Mucosa of descending colon (tissue), 3 donors: ENCODE measurements around the gene OR2AG1. TPM values are rescaled to one million over a fixed set of nuclear protein-coding genes. Genes with fewer than 3 reads are reported as not detected.

Experiments
- ATAC-seq: fragments of 200-7000 bp; cut with Tn5 transposase; one replicate; pipeline ENCODE4 v1.9.1; 2020; ENCODE audit warnings: mild to moderate bottlenecking, moderate library complexity
- DNase-seq, 3 donors: peaks; one replicate each; pipeline ENCODE4 v3.0.0-alpha.2; 2020
- H3K36me3 ChIP-seq: fragments of 200-600 bp; one replicate; pipeline ENCODE4 v1.8.0; 2021; ENCODE audit warnings: low read depth, mild to moderate bottlenecking
- H3K4me1 ChIP-seq: fragments of 200-600 bp; one replicate; pipeline ENCODE4 v1.8.0; 2021; ENCODE audit warnings: low read depth, mild to moderate bottlenecking
- H3K4me3 ChIP-seq: fragments of 200-600 bp; one replicate; pipeline ENCODE4 v1.8.0; 2021; ENCODE audit warnings: mild to moderate bottlenecking
- H3K9me3 ChIP-seq: fragments of 200-600 bp; one replicate; pipeline ENCODE4 v1.8.0; 2021; ENCODE audit warnings: mild to moderate bottlenecking
- intact Hi-C, 2 donors: fragments of 100-400 bp; cut with DNase I in 1 of 2; cut with micrococcal nuclease in 1 of 2; formaldehyde crosslinking; loops; one replicate each; pipeline versions ENCODE4 v1.11.0 to v1.11.1; 2022; cut with DNase I, micrococcal nuclease
- total RNA-seq, 3 donors: library from RNA; stranded (reverse); fragmentation: NEBNext Ultra II Directional in 2 of 3; extraction: Animal tissue kit (Norgen Biotek cat#: 25700) in 2 of 3; gene quantifications; one replicate each; pipeline versions ENCODE4 v1.2.1 to v1.2.4, GENCODE V29; 2021 to 2023
- TF ChIP-seq, protein P1 (sequence below): fragments of 200-600 bp; IDR thresholded peaks from one replicate; pipeline ENCODE4 v1.8.0; 2022; ENCODE audit warnings: antibody characterized with exemption, mild to moderate bottlenecking
- donor health status: DM: no; HTN: no; CAD: no; lungs with moderate emphysema.
- donor health status: DM: no; HTN: no; CAD: no.
- donor health status: DM: no; HTN: yes; CAD: no.

Gene OR2AG1
- total RNA-seq, 3 donors from 2014 or later = not detected

GRCh38 chr11:6757373-6757967 is 25.4 kb upstream of the OR2AG1 start:
- ATAC-seq = peak; percentile 74
- no peaks in the 10 kb centered on the region for H3K9me3 ChIP-seq
- H3K4me3 ChIP-seq = no peak overlapping the region
- DNase-seq = peak in 2 of 3 donors; percentile 30 to 78
- TF ChIP-seq, protein P1, sequence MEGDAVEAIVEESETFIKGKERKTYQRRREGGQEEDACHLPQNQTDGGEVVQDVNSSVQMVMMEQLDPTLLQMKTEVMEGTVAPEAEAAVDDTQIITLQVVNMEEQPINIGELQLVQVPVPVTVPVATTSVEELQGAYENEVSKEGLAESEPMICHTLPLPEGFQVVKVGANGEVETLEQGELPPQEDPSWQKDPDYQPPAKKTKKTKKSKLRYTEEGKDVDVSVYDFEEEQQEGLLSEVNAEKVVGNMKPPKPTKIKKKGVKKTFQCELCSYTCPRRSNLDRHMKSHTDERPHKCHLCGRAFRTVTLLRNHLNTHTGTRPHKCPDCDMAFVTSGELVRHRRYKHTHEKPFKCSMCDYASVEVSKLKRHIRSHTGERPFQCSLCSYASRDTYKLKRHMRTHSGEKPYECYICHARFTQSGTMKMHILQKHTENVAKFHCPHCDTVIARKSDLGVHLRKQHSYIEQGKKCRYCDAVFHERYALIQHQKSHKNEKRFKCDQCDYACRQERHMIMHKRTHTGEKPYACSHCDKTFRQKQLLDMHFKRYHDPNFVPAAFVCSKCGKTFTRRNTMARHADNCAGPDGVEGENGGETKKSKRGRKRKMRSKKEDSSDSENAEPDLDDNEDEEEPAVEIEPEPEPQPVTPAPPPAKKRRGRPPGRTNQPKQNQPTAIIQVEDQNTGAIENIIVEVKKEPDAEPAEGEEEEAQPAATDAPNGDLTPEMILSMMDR = peak; percentile 18
- H3K4me1 ChIP-seq = no peaks in the 10 kb centered on the region
- intact Hi-C loops = no loop called here
- no peaks in the 10 kb centered on the region for H3K36me3 ChIP-seq

DNA sequence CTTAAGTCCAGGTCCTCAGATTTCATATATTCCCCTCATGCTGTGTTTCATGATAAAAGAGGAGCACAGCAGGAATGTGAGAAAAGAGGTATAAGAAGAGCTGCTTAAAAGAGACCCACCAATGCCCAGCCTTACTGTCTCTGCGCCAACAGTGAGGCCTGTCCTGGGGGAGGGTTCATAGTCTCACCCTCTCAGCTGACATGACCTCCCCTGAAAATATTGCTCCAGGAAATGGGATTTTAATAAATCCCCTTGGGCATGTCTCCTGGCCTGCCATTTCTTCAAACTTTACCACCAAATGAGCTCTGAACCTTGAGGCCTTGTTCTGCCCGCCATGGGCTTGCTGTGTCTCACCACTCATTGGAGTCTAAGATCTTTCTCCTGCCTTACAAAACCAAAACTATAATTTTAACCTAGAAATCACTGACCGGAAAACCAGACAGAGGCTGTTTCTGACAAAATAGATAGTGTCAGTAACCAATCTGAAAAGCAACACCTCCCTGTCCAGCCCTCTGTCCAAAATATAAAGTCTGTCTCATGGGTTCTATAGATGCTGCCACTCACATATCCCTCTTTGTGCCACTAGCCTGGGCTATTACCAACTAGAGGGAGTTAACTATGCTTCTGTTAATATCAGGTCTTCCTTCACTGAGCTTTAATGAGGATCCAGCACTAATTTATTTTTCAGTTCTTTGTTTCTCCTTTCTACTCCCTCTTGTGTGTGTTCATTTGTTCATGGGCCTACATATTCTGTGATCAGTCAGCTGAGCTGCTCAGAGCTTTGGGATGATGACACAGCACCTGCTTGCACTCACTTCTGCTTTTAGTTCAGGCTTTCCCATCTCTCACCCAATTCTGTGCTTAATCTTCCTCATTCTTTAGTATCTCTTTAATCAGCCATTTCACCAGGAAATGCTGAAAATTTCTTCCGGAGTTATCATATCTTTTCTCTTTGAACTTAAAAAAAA is 10.6 kb upstream of the OR2AG1 start, which contains the start of gene OR2AG2:
TSS of gene OR2AG2 (minus strand) at position 51 of the 968 bp plus-strand sequence. CDS start 3,019 bp downstream, outside the sequence.
- intact Hi-C loops = no loop called here
- peak in 1 of 3 donors; percentile 13 for DNase-seq
- peak; percentile 51 for ATAC-seq
- TF ChIP-seq, protein P1 = no peak
- no peaks in the 10 kb centered on the region for H3K4me1 ChIP-seq
- no peak within 1 kb of the TSS for H3K4me3 ChIP-seq
- no peaks in the 10 kb centered on the region for H3K9me3 ChIP-seq
- H3K36me3 ChIP-seq = no peaks in the 10 kb centered on the region

DNA sequence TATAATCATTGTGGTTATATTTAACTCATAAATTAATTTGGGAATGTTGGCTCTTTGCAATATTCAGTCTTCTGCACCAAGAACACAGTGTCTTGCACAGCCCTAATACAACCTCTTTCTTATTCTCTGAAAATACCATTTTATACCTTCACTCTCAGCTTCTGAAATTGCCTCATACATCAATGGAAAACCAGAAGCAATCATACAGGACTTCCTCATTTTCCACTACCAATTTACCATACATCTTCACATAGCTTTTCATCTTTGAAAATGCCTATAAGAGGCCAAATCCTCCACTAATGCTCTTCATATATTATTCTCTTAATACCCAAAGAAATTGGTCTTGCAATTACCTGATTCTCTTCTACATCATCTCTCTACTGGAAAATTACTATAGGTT is 4.3 kb upstream of the OR2AG1 start:
- DNase-seq (no peak), ATAC-seq (no peak)
- no peaks in the 10 kb centered on the region for H3K4me1 ChIP-seq
- no peaks in the 10 kb centered on the region for H3K9me3 ChIP-seq
- TF ChIP-seq, protein P1 = no peak
- intact Hi-C loops = no loop called here
- H3K36me3 ChIP-seq = no peaks in the 10 kb centered on the region
- no peak overlapping the region for H3K4me3 ChIP-seq

DNA sequence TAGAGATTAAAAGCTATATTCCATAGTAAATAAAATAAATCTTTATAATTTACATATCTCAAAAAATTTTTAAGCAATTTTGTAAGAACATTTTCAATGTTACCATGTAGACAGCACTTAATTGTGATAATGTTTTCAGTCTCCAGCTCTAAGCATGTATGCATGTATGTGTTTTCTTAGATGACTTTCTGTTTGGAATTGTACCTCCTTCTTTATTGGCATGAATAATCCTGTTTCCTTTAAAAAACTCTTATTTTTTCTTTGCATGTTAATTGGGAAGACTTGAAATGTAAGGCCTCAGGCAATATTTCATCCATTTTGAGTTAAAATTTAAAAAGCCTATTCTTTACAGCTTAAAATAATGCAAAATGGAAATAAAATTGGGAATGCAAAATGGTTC is 2.0 kb upstream of the OR2AG1 start:
- no peak for ATAC-seq
- DNase-seq = no peak
- TF ChIP-seq, protein P1 = no peak
- H3K9me3 ChIP-seq = no peaks in the 10 kb centered on the region
- intact Hi-C loops = no loop called here
- H3K4me3 ChIP-seq = no peak overlapping the region
- no peaks in the 10 kb centered on the region for H3K4me1 ChIP-seq
- H3K36me3 ChIP-seq = no peaks in the 10 kb centered on the region

GRCh38 chr11:6790546-6790945 is 7.7 kb downstream of the OR2AG1 start:
- Histone ChIP-seq H3K9me3 (no peaks in the 10 kb centered on the region), H3K4me1 (no peaks in the 10 kb centered on the region), H3K4me3 (no peak overlapping the region), H3K36me3 (no peaks in the 10 kb centered on the region)
- ATAC-seq (no peak), DNase-seq (no peak)
- intact Hi-C loops = no loop called here
- TF ChIP-seq, protein P1 = no peak
